HCT116 (cell line): ENCODE measurements around the gene UMAD1.

ENCODE experiments used
- ATF3 ChIP-seq: IDR thresholded peaks from 2 replicates; pipeline ENCODE4 v1.6.1; 2012
- EZH2 ChIP-seq: fragments of 200-600 bp; sonication (generic); IDR thresholded peaks from 2 replicates; pipeline ENCODE4 v1.6.1; 2017; ENCODE audit warnings: antibody characterized with exemption, mixed run types
- EZH2phosphoT487 ChIP-seq: fragments of 200-600 bp; IDR thresholded peaks from 2 replicates; pipeline ENCODE4 v1.6.1; 2018; ENCODE audit warnings: antibody characterized with exemption, borderline replicate concordance
- POLR2A ChIP-seq: IDR thresholded peaks from 2 replicates; pipeline ENCODE4 v1.7.0; 2011; ENCODE audit warnings: borderline replicate concordance; ENCODE audit not compliant: insufficient read depth, insufficient read length; ENCODE audit errors: extremely low read depth
- POLR2AphosphoS5 ChIP-seq: IDR thresholded peaks from 2 replicates; pipeline ENCODE4 v1.6.1; 2011; ENCODE audit warnings: mild to moderate bottlenecking, low read depth, low read length, moderate library complexity
- RAD21 ChIP-seq: IDR thresholded peaks from 2 replicates; pipeline ENCODE4 v1.6.1; 2012; ENCODE audit warnings: low read depth, mild to moderate bottlenecking
- TCF7L2 ChIP-seq: IDR thresholded peaks from 2 replicates; pipeline ENCODE4 v1.7.0; 2011; ENCODE audit warnings: borderline replicate concordance, inconsistent platforms; ENCODE audit not compliant: insufficient read depth, insufficient read length; ENCODE audit errors: extremely low read depth
- YY1 ChIP-seq: IDR thresholded peaks from 2 replicates; pipeline ENCODE4 v1.6.1; 2011; ENCODE audit warnings: low read length, low read depth, moderate library complexity, mild to moderate bottlenecking; ENCODE audit not compliant: insufficient replicate concordance; ENCODE audit errors: extremely low read depth
- ZFX ChIP-seq: fragments of 450-650 bp; IDR thresholded peaks from 2 replicates; pipeline ENCODE4 v1.6.1; 2017
- TF ChIP-seq, protein P1 (sequence below), 3 experiments: fragments of 200-600 bp in 1 of 3; sonication (generic) in 1 of 3; IDR thresholded peaks in 2 of 3; conservative IDR thresholded peaks in 1 of 3; 2 replicates each; pipeline ENCODE4 v1.5.1; 2012 to 2017; ENCODE audit warnings: low read depth in 2 of 3, low read length in 2 of 3, antibody characterized with exemption in 1 of 3, borderline replicate concordance in 1 of 3, control low read depth in 1 of 3, mild to moderate bottlenecking in 1 of 3, mixed read lengths in 1 of 3, mixed run types in 1 of 3, moderate library complexity in 1 of 3; ENCODE audit not compliant: insufficient read depth in 1 of 3
- TF ChIP-seq, protein P2 (sequence below): IDR thresholded peaks from 2 replicates; pipeline ENCODE4 v1.6.1; 2012

DNA sequence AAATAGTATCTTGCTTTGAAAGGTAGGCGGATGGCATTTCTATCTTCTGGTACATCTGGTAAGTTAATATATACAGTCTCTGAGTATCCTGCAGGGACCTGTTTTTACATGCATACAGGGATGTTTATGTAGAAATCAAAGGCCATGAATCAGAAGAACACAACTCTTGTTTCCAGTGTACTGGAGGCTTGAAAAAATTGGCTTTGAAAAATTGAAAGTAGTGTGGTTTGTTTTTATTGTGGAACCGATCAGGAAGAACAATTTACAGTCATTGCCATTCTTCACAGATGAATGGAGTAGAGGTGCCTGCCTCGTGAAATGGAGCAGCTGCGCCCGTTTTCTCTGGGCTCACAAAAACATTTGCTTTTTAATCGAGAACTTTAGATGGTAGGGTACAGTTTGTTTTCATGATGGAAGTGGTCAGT, 131.9 kb downstream of the UMAD1 start:
- TF ChIP-seq, protein P1, sequence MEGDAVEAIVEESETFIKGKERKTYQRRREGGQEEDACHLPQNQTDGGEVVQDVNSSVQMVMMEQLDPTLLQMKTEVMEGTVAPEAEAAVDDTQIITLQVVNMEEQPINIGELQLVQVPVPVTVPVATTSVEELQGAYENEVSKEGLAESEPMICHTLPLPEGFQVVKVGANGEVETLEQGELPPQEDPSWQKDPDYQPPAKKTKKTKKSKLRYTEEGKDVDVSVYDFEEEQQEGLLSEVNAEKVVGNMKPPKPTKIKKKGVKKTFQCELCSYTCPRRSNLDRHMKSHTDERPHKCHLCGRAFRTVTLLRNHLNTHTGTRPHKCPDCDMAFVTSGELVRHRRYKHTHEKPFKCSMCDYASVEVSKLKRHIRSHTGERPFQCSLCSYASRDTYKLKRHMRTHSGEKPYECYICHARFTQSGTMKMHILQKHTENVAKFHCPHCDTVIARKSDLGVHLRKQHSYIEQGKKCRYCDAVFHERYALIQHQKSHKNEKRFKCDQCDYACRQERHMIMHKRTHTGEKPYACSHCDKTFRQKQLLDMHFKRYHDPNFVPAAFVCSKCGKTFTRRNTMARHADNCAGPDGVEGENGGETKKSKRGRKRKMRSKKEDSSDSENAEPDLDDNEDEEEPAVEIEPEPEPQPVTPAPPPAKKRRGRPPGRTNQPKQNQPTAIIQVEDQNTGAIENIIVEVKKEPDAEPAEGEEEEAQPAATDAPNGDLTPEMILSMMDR (IDR thresholded peaks at IDR 0.05 in 2 of 3, conservative IDR thresholded peaks at IDR 0.05 in 1 of 3; ENCODE audit: borderline replicate concordance in 1 of 3, insufficient read depth in 1 of 3, low read depth in 2 of 3, low read length in 2 of 3), result no peak
- TF ChIP-seq, protein P2, sequence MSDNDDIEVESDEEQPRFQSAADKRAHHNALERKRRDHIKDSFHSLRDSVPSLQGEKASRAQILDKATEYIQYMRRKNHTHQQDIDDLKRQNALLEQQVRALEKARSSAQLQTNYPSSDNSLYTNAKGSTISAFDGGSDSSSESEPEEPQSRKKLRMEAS, result no peak
- no peak for TF ChIP-seq EZH2phosphoT487
- no peak for TF ChIP-seq ATF3
- TF ChIP-seq POLR2A, result no peak
- TF ChIP-seq ZFX, result no peak
- no peak for TF ChIP-seq RAD21
- no peak for TF ChIP-seq YY1
- TF ChIP-seq TCF7L2, result no peak
- TF ChIP-seq POLR2AphosphoS5, result no peak
- no peak for TF ChIP-seq EZH2
